HG03025 (cell line): Measurements from ENCODE around the gene CRYBB1.
A peak's percentile ranks its signal among the peaks of the same experiment; 100 is the strongest.

Experiments used
- ATAC-seq: cut with Tn5 transposase; IDR thresholded peaks from one replicate; pipeline ENCODE4 v1.9.1; 2021; ENCODE audit warnings: mild to moderate bottlenecking, moderate library complexity; ENCODE audit not compliant: unreplicated experiment, low FRiP score

The CRYBB1 gene

DNA sequence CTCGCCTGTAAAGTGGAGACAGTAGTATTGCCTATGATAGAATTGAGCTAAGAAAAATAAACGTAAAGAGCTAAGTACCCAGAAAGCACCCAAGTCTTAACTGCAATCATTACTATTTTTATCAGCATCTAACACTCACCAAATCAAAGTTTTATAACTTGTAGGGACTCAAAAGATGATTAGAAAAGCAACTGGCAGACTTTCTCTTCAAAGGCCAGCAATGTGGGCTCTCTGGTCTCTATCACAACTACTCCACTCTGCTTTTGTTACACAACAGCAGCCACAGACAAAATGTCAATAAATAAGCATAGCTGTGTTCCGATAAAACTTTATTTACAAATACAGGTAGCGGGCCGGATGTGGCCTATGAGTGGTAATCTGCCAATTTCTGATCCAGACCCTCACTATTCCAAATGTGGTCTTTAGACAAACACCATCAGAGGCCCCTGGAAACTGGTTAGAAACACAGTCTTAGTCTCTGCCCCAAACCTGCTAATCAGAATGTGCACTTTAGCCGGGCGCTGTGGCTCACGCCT is 36.1 kb downstream of the CRYBB1 start:
- no peak for ATAC-seq

- no peak for ATAC-seq
Observed at GRCh38 chr22:26581026-26581425, 36.8 kb downstream of the CRYBB1 start.

- no peak for ATAC-seq
Observed at GRCh38 chr22:26580240-26580962, 37.4 kb downstream of the CRYBB1 start.

GRCh38 chr22:26579331-26579886 is 38.4 kb downstream of the CRYBB1 start:
- ATAC-seq, result peak; percentile 53

DNA sequence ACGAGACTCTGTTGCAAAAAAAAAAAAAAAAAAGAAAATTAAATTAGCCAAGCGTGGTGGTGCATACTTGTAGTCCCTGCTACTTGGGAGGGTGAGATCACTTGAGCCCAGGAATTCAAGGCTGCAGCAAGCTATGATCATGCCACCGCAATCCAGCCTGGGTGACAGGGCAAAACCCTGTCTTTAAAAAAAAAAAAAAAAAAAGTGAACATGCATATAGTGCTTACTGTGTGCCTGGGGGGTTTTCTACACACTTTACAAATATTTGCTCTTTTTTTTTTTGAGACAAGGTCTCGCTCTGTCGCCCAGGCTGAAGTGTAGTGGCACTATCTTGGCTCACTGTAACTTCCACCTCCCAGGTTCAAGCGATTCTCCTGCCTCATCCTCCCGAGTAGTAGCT is 40.7 kb downstream of the CRYBB1 start:
- no peak for ATAC-seq

- no peak for ATAC-seq
Observed at GRCh38 chr22:26576026-26576680, 41.7 kb downstream of the CRYBB1 start.

DNA sequence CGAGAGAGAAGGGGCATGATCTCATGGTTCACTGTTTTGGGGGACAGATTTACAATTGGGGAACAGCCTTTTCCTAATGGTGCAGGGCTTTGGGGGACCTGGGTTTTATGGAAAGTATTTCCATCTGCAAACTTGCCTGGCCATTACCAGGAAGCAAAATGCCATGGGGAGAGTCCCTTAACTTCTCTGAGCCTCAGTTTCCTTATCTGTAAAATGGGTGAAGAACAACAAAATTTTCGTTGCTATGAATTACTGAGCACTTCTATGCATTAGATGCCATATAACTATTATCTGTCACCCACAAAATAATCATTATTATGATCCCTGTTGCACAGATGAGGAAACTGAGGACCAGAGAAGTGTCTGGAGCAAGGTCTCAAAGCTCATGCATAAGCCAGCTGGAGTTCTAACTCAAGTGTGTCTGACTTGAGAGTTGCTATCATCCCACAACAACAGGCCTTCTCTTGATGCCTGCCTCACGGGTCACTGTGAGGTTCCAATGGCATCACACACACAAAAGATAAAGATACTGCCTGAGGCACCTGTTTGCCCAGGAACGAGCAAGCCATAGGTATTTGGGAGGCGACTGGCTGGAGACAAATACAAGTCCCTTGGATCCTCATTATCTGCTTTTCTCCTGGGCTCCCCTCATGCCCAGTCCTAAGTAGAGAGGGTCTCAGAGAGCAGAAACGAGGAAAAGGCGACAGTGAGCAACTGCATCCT is 43.7 kb downstream of the CRYBB1 start:
- no peak for ATAC-seq

DNA sequence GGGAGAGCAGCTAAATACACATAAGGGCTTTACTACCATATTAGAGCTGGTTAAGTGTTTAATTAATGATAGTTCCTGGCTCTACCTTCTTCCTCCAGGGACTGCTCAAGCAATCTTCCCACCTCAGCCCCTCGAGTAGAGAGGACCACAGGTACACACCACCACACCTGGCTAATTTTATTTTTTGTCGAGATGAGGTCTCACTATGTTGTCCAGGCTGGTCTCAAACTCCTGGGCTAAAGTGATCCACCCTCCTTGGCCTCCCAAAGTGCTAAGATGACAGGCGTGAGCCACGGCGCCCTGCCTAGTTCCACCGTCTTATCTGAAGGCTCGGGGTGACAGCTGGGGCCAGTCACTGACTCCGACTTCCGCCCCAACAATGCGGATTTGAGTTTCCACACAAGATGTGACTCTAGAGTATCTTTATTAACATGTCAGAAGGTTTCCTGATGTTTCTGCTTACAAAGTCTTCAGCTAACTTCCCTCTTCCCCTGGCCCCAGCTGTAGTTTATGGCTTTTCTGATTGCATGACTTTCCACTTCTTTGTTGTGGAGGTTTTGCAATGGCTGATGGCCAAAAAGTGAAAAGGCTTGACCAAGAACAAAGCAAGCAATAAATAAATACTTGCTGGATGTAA is 44.7 kb downstream of the CRYBB1 start:
- ATAC-seq, result no peak

GRCh38 chr22:26570864-26571525 is 46.8 kb downstream of the CRYBB1 start:
- ATAC-seq, result no peak

- no peak for ATAC-seq
Observed at GRCh38 chr22:26570115-26570514, 47.7 kb downstream of the CRYBB1 start.

- no peak for ATAC-seq
Observed at GRCh38 chr22:26568207-26568706, 49.6 kb downstream of the CRYBB1 start.

DNA sequence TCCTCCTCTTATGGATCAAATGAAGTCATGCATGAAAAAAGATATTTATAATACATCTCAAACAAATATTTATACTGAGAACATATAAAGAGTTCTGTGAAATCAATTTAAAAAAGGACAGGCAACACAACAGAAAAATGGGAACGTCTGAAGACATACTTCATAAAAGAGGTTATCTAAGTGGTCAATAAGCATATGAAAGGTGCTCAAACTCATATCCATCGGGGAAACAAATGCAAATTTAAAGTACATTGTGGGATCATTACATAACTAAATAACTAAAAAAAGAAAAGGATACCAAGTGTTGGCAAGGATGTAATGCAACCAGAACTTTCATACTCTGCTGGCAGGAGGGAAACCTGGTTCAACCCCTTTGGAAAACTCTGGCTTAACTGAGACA is 50.2 kb downstream of the CRYBB1 start:
- ATAC-seq, result no peak

- no peak for ATAC-seq
Observed at GRCh38 chr22:26566994-26567393, 50.8 kb downstream of the CRYBB1 start.

DNA sequence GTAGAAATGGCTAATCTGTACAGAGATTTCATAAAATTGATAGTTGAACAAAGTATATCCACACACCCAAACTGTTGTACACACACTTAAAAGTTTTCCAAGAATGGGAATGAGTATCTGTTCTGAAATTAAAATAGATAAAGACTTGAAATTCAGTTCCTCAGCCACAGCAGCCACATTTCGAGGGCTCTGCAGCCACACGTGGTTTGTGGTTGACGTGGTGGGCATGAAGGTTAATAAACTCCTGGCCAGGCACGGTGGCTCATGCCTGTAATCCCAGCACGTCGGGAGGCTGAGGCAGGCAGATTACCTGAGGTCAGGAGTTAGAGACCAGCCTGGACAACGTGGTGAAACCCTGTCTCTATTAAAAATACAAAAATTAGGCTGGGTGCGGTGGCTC is 51.9 kb downstream of the CRYBB1 start:
- no peak for ATAC-seq

DNA sequence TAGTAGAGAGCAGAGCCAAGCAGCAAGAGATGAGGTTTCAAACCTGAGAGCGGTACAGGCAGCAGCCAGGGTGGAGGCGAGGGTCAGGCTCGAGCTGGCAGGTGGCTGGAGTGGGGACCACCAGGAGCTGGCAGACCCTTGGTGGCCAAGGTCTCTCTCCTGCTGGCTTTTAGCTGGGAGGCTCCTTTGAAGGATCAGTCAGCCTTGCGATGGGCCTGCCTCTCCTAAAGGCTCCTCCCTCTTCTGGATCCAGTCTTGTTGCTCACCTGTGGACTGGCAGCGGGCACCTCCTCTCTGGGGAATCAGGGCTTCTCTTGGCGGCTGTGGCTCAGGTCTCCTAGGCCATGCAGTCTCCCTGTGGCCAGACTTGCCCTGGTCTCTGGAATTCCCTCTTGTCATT is 52.6 kb downstream of the CRYBB1 start:
- ATAC-seq, result no peak

DNA sequence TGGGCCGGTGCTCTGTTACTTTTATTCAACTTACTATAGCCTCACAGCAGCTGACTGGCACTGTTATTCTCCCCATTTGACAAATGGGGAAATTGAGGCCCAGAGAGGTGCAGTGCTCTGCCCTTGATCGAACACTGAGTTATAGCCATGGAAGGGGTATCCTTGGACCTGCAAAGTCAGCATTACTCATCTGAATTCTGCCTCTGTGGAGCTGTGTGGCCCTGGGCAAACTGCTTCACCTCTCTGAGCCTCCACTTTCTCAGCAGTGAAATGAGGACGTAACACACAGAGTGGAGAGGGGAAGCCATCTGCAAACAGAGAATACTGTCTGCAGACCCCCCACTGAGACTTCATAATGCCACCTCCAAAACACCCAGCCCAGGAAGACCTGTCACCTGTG is 53.2 kb downstream of the CRYBB1 start:
- ATAC-seq, result no peak

DNA sequence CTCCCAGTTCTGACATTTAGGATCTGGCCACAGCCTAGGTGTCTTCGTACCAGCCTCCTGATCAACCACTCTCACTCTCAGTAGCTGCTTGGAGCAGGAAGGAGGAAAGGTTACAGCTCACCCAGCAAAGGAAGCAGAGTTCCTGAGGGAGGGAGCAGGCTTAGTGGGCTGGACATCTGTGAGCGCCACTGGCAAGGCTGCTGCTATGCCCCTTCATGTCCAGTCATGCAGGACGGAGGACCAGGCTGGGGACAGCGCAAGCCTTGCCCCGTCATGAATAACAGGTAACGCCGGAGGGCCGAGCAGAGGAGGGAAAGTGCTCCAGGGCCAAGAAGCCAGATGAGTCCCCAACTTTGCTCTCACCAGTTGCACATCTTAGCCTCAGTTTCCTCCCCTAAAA is 53.6 kb downstream of the CRYBB1 start:
- no peak for ATAC-seq

- no peak for ATAC-seq
Observed at GRCh38 chr22:26563022-26563421, 54.8 kb downstream of the CRYBB1 start.

DNA sequence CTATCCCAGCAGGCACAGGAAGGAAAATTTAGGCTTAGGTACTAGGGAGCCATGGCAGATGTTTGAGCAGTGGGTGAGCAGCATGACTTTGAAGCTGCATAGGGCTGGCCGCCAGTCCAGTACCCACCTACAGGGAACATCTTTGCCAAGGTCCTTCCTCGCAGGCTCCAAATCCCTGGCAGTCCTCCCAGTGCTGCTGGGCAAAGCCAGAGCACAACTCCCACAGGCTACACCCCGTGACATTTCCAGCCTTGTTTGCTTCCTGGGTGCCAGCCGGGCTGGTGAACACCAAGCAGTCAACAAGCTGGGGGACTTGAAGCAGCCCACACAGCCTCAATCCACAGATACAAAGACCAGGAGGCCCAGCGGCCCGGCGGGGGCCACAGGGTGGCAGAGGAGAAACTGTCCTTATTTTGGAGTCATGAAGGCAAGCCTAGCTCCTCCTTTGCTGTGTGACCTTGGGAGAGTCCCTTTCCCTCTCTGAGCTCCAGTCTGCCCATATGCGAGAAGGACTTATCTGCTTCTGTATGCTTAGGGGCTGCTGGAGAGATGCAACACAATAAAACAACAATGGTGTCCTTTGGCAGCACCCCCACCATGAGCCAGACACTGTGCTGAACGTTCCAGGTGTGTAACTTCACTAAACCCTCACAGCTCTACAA is 55.9 kb downstream of the CRYBB1 start:
- no peak for ATAC-seq
